WTC11 (cell line): ENCODE data around the gene MLEC. TPM values are rescaled to one million over a fixed set of nuclear protein-coding genes. Genes with fewer than 3 reads are reported as not detected.

Source experiments
- ATAC-seq: fragments of 200-7000 bp; cut with Tn5 transposase; 2 replicates; pipeline ENCODE4 v1.10.0; 2021; ENCODE audit warnings: mild to moderate bottlenecking, moderate library complexity
- CTCF ChIA-PET: fragments of 300-600 bp; sonication (Branson Sonifier 250); formaldehyde crosslinking; loops from one replicate; lab custom pipeline; 2021; ENCODE audit warnings: antibody characterized with exemption; lab: Charles Lee
- POLR2A ChIA-PET: fragments of 350-600 bp; sonication (Branson Sonifier 250); formaldehyde crosslinking; loops from one replicate; lab custom pipeline; 2021; ENCODE audit warnings: antibody characterized with exemption; lab: Charles Lee
- DNase-seq: peaks from one replicate; pipeline ENCODE4 v3.0.0; 2021; ENCODE audit warnings: low spot score
- H3K27ac Mint-ChIP-seq: 2 replicates; pipeline ENCODE4 v1.8.0; 2021; ENCODE audit warnings: mixed read lengths
- H3K27me3 Mint-ChIP-seq: 2 replicates; pipeline ENCODE4 v1.8.0; 2021; ENCODE audit warnings: low read depth, mild to moderate bottlenecking, moderate library complexity, mixed read lengths
- H3K36me3 Mint-ChIP-seq: 2 replicates; pipeline ENCODE4 v1.8.0; 2021; ENCODE audit warnings: mixed read lengths
- H3K4me1 Mint-ChIP-seq: 2 replicates; pipeline ENCODE4 v1.8.0; 2022; ENCODE audit warnings: mixed read lengths
- H3K4me3 Mint-ChIP-seq: 2 replicates; pipeline ENCODE4 v1.8.0; 2021; ENCODE audit warnings: mild to moderate bottlenecking, moderate library complexity, mixed read lengths
- H3K9me3 Mint-ChIP-seq: 2 replicates; pipeline ENCODE4 v1.8.0; 2021; ENCODE audit warnings: mixed read lengths
- ATF1 ChIP-seq: sonication (generic); formaldehyde crosslinking; IDR thresholded peaks from 2 replicates; pipeline ENCODE4 v1.8.1; 2023; ENCODE audit warnings: mild to moderate bottlenecking, moderate library complexity, missing genetic modification reagents
- ATF2 ChIP-seq: sonication (generic); formaldehyde crosslinking; IDR thresholded peaks from 2 replicates; pipeline ENCODE4 v1.8.1; 2022; ENCODE audit warnings: low read depth, missing genetic modification reagents, borderline replicate concordance
- ATF3 ChIP-seq: sonication (generic); formaldehyde crosslinking; conservative IDR thresholded peaks from 2 replicates; pipeline ENCODE4 v1.8.1; 2022; ENCODE audit warnings: mild to moderate bottlenecking, missing genetic modification reagents
- ATF6 ChIP-seq: sonication (generic); formaldehyde crosslinking; IDR thresholded peaks from 2 replicates; pipeline ENCODE4 v1.8.1; 2023; ENCODE audit warnings: mild to moderate bottlenecking, missing genetic modification reagents
- CBFB ChIP-seq: sonication (generic); formaldehyde crosslinking; IDR thresholded peaks from 2 replicates; pipeline ENCODE4 v1.8.1; 2022; ENCODE audit warnings: mild to moderate bottlenecking, low read depth, missing genetic modification reagents
- CREB1 ChIP-seq: sonication (generic); formaldehyde crosslinking; IDR thresholded peaks from 2 replicates; pipeline ENCODE4 v1.8.0; 2023; ENCODE audit warnings: mild to moderate bottlenecking, missing genetic modification reagents
- E2F4 ChIP-seq: sonication (generic); formaldehyde crosslinking; IDR thresholded peaks from 2 replicates; pipeline ENCODE4 v1.8.1; 2022; ENCODE audit warnings: low read depth, mild to moderate bottlenecking, moderate library complexity, missing genetic modification reagents, borderline replicate concordance
- IRF1 ChIP-seq: sonication (generic); formaldehyde crosslinking; IDR thresholded peaks from 2 replicates; pipeline ENCODE4 v1.8.0; 2023; ENCODE audit warnings: missing genetic modification reagents
- JUN ChIP-seq: sonication (generic); formaldehyde crosslinking; IDR thresholded peaks from 2 replicates; pipeline ENCODE4 v1.8.0; 2023; ENCODE audit warnings: mild to moderate bottlenecking, missing genetic modification reagents
- MAX ChIP-seq: sonication (generic); formaldehyde crosslinking; IDR thresholded peaks from 2 replicates; pipeline ENCODE4 v1.8.0; 2022; ENCODE audit warnings: mild to moderate bottlenecking, missing genetic modification reagents
- RELA ChIP-seq: sonication (generic); formaldehyde crosslinking; IDR thresholded peaks from 2 replicates; pipeline ENCODE4 v1.8.1; 2022; ENCODE audit warnings: missing genetic modification reagents, mild to moderate bottlenecking, borderline replicate concordance
- SMAD3 ChIP-seq: sonication (generic); formaldehyde crosslinking; IDR thresholded peaks from 2 replicates; pipeline ENCODE4 v1.8.0; 2022; ENCODE audit warnings: missing genetic modification reagents, mild to moderate bottlenecking, borderline replicate concordance
- SOX15 ChIP-seq: fragments of 250-450 bp; sonication (Bioruptor Pico); IDR thresholded peaks from 2 replicates; pipeline ENCODE4 v1.9.0; 2021; ENCODE audit warnings: mild to moderate bottlenecking
- ZBTB43 ChIP-seq: sonication (generic); formaldehyde crosslinking; IDR thresholded peaks from 2 replicates; pipeline ENCODE4 v1.8.1; 2023; ENCODE audit warnings: mild to moderate bottlenecking, missing genetic modification reagents
- ZNF219 ChIP-seq: sonication (generic); formaldehyde crosslinking; IDR thresholded peaks from 2 replicates; pipeline ENCODE4 v1.8.0; 2023; ENCODE audit warnings: missing genetic modification reagents, mild to moderate bottlenecking, borderline replicate concordance
- ZNF232 ChIP-seq: sonication (generic); formaldehyde crosslinking; IDR thresholded peaks from 2 replicates; pipeline ENCODE4 v1.8.0; 2022; ENCODE audit warnings: mild to moderate bottlenecking, missing genetic modification reagents
- ZNF317 ChIP-seq: sonication (generic); formaldehyde crosslinking; IDR thresholded peaks from 2 replicates; pipeline ENCODE4 v1.8.1; 2023; ENCODE audit warnings: low read depth, mild to moderate bottlenecking, moderate library complexity, missing genetic modification reagents, borderline replicate concordance
- ZNF396 ChIP-seq: fragments of 250-450 bp; sonication (Bioruptor Pico); IDR thresholded peaks from 2 replicates; pipeline ENCODE4 v1.8.0; 2021; ENCODE audit warnings: mild to moderate bottlenecking, moderate library complexity, borderline replicate concordance
- ZSCAN18 ChIP-seq: fragments of 250-450 bp; sonication (Bioruptor Pico); IDR thresholded peaks from 2 replicates; pipeline ENCODE4 v2.1.2; 2022; ENCODE audit warnings: mild to moderate bottlenecking, moderate library complexity
- total RNA-seq: library from RNA; stranded (reverse); gene quantifications from 3 replicates; pipeline ENCODE4 v1.2.3, GENCODE V29; 2021
- TF ChIP-seq, protein P1 (sequence below): sonication (generic); formaldehyde crosslinking; IDR thresholded peaks from 2 replicates; pipeline ENCODE4 v1.8.1; 2023; ENCODE audit warnings: mild to moderate bottlenecking, moderate library complexity, missing genetic modification reagents
- TF ChIP-seq, protein P2 (sequence below): sonication (generic); formaldehyde crosslinking; IDR thresholded peaks from 2 replicates; pipeline ENCODE4 v1.8.1; 2022; ENCODE audit warnings: mild to moderate bottlenecking, missing genetic modification reagents, moderate library complexity, borderline replicate concordance

The MLEC gene
- total RNA-seq, 1 experiment from 2014 or later = 278 TPM

DNA sequence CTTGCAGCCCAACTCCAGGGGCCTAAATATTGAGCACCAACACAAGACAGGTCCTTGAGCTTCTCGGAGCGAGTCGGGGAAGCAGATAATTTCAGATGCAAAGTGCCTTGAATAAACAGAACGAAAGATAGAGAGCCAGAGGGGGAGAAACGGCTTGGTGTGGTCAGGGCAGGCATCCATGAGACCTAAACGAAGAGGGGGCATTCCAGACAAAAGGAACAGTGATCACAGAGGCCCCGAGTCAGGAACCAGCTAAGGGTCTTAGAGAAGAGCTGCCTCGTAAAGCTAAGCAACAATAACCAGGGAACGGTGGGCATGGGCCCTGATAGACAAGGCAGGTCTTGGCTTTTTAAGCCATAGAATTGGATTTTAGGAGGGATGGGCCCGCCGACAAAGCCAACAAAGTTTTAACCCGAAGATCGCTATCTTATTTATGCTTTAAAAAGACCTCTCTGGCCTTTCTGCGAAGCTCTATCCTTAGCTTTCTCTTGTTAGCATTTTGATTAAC, 38.3 kb downstream of the MLEC start (continued):
- TF ChIP-seq JUN (CRISPR knock-in tag) (no peak), CBFB (CRISPR knock-in tag) (no peak), RELA (CRISPR knock-in tag) (no peak)

DNA sequence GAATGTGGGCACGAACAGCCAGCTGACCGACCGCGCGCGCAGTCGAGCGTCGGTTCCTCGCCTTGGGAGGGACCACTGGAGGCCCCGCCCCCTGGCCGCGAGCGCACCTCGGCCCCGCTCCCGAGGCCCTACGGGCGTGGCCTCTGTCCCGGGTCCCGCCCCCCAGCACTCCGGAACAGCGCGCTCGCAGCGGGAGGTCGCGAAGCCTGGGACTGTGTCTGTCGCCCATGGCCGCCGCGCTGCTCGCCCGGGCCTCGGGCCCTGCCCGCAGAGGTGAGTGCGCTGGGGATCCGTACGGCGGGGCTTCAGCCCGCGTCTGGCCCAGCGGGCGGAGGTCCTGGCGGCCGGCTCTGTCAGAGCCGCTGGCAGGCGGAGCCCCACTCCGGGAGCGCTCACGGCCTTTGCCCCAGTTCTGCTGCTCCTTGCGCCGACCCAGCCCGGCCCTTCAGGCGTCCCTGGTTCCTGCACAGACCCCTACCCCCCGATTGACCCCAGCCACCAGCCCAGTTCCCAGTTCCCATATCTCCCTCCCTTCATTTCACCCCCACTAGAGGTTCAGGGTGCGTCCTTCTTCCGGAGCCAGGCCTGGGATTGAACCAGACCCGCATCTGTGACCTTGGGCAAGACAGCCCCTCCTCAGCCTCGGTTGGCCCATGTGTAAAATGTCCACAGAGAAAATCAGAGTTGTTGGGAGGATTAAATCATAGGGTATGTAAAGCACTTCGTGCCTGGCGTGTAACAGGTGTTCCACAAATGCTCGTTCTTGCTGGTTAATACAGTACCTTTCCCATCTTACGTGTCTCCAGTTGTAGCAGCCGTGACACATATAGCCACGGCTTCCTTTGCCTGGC, 38.9 kb downstream of the MLEC start, which contains the start of gene ACADS:
TSS of gene ACADS (plus strand) at position 168 of the 851 bp plus-strand sequence. CDS start at position 228, 60 bp downstream.
- H3K27ac Mint-ChIP-seq = peak within 1 kb of the TSS; percentile 46; the same call in 1 of the 2 replicates
- ATAC-seq = peak; percentile 97
- H3K27me3 Mint-ChIP-seq = peaks cover 4% of the 10 kb centered on the region; the same call in 1 of the 2 replicates
- ChIA-PET CTCF (interaction anchor here (0.6 to 1.5 kb wide), 11 partner anchors 12 to 334 kb away, joined by 3 to 6 read pairs (median 3); partner anchors contain the start of genes CABP1 and POP5), POLR2A (no interaction called here)
- no peaks in the 10 kb centered on the region for H3K9me3 Mint-ChIP-seq
- H3K4me3 Mint-ChIP-seq = peak within 1 kb of the TSS; percentile 86
- DNase-seq = peak; percentile 97
- H3K4me1 Mint-ChIP-seq = peaks cover 13% of the 10 kb centered on the region
- peaks cover 38% of the 10 kb centered on the region for H3K36me3 Mint-ChIP-seq
- TF ChIP-seq SMAD3 (no peak), ZNF396 (CRISPR knock-in tag) (no peak), RELA (CRISPR knock-in tag) (peak; percentile 62; the same call in 1 of the 2 replicates), ZNF219 (no peak), SOX15 (CRISPR knock-in tag) (no peak), CBFB (CRISPR knock-in tag) (no peak), ZBTB43 (no peak), ZNF317 (no peak), E2F4 (CRISPR knock-in tag) (no peak), ZNF232 (no peak), CREB1 (CRISPR knock-in tag) (no peak), ATF6 (CRISPR knock-in tag) (no peak), IRF1 (CRISPR knock-in tag) (no peak), ATF1 (CRISPR knock-in tag) (no peak), ATF2 (CRISPR knock-in tag) (no peak), ZSCAN18 (CRISPR knock-in tag) (no peak), ATF3 (CRISPR knock-in tag) (no peak), MAX (peak; percentile 74)
- TF ChIP-seq, protein P1, sequence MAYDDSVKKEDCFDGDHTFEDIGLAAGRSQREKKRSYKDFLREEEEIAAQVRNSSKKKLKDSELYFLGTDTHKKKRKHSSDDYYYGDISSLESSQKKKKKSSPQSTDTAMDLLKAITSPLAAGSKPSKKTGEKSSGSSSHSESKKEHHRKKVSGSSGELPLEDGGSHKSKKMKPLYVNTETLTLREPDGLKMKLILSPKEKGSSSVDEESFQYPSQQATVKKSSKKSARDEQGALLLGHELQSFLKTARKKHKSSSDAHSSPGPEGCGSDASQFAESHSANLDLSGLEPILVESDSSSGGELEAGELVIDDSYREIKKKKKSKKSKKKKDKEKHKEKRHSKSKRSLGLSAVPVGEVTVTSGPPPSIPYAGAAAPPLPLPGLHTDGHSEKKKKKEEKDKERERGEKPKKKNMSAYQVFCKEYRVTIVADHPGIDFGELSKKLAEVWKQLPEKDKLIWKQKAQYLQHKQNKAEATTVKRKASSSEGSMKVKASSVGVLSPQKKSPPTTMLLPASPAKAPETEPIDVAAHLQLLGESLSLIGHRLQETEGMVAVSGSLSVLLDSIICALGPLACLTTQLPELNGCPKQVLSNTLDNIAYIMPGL (CRISPR knock-in tag) = peak; percentile 49; the same call in 1 of the 2 replicates
- TF ChIP-seq, protein P2, sequence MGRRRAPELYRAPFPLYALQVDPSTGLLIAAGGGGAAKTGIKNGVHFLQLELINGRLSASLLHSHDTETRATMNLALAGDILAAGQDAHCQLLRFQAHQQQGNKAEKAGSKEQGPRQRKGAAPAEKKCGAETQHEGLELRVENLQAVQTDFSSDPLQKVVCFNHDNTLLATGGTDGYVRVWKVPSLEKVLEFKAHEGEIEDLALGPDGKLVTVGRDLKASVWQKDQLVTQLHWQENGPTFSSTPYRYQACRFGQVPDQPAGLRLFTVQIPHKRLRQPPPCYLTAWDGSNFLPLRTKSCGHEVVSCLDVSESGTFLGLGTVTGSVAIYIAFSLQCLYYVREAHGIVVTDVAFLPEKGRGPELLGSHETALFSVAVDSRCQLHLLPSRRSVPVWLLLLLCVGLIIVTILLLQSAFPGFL (CRISPR knock-in tag) = no peak
